Endothelial cell of umbilical vein (primary cell): Measurements from ENCODE around the gene ACHE. TPM values are rescaled to one million over a fixed set of nuclear protein-coding genes. Genes with fewer than 3 reads are reported as not detected.

Experiments used
- BruUV-seq: library from RNA; stranded (reverse); fragments of 400-500 nt; replicated peaks from 2 replicates; lab custom pipeline; 2021; lab: Mats Ljungman, UMichigan
- CTCF ChIA-PET: fragments of 300-600, 350-600 bp; sonication (Branson Sonifier 250); formaldehyde crosslinking; loops from one replicate; lab custom pipeline; 2021; ENCODE audit warnings: antibody characterized with exemption, inconsistent platforms; lab: Charles Lee
- POLR2A ChIA-PET: fragments of 300-600, 350-600 bp; sonication (Branson Sonifier 250); formaldehyde crosslinking; loops from one replicate; lab custom pipeline; 2021; ENCODE audit warnings: antibody characterized with exemption, inconsistent platforms; lab: Charles Lee
- DNase-seq: peaks from one replicate; pipeline ENCODE4 v3.0.0-alpha.2; 2011; ENCODE audit warnings: low read depth, low spot score
- FAIRE-seq: peaks from 2 replicates; lab custom pipeline; 2011; peaks lifted over from hg19 to GRCh38; lab: Jason Lieb, UNC
- H2AFZ ChIP-seq: 2 replicates; pipeline ENCODE4 v1.6.0; 2012; ENCODE audit warnings: low read depth, low read length, control low read depth, inconsistent platforms
- H3K27ac ChIP-seq: 2 replicates; pipeline ENCODE4 v1.5.1; 2011; ENCODE audit warnings: low read depth, mild to moderate bottlenecking, control low read depth, low read length, moderate library complexity; ENCODE audit not compliant: insufficient read depth
- H3K27me3 ChIP-seq, 2 experiments: 2 replicates each; pipeline versions ENCODE4 v1.6.0 to v1.6.1; 2011; ENCODE audit warnings: low read length in 2 of 2, mixed read lengths in 1 of 2; ENCODE audit not compliant: control insufficient read depth in 2 of 2, insufficient read depth in 2 of 2
- H3K36me3 ChIP-seq, 2 experiments: 2 replicates in 1 of 2; 3 replicates in 1 of 2; pipeline ENCODE4 v1.5.1; 2011; ENCODE audit warnings: low read length in 2 of 2, mild to moderate bottlenecking in 1 of 2, moderate library complexity in 1 of 2; ENCODE audit not compliant: control insufficient read depth in 2 of 2, insufficient read depth in 2 of 2; ENCODE audit errors: extremely low read depth in 1 of 2
- H3K4me1 ChIP-seq: 3 replicates; pipeline ENCODE4 v1.5.1; 2011; ENCODE audit warnings: mild to moderate bottlenecking, low read length; ENCODE audit not compliant: control insufficient read depth, insufficient read depth; ENCODE audit errors: extremely low read depth
- H3K4me2 ChIP-seq: 2 replicates; pipeline ENCODE4 v1.6.1; 2011; ENCODE audit warnings: low read length, control low read depth, mixed read lengths; ENCODE audit not compliant: insufficient read depth
- H3K4me3 ChIP-seq, 3 experiments: fragments of 200-600 bp in 1 of 3; sonication (generic), shearing (Covaris generic) in 1 of 3; replicated peaks in 1 of 3; 2 replicates each; pipeline ENCODE4 v1.5.1; 2011 to 2016; ENCODE audit warnings: control low read depth in 3 of 3, low read length in 3 of 3, mild to moderate bottlenecking in 2 of 3, inconsistent platforms in 1 of 3, low read depth in 1 of 3, moderate library complexity in 1 of 3; ENCODE audit not compliant: insufficient read depth in 1 of 3
- H3K79me2 ChIP-seq: 2 replicates; pipeline ENCODE4 v1.6.0; 2012; ENCODE audit warnings: low read length, inconsistent platforms; ENCODE audit not compliant: control insufficient read depth, insufficient read depth
- H3K9ac ChIP-seq: replicated peaks from 2 replicates; pipeline ENCODE3; 2011; ENCODE audit warnings: low read length, control low read depth; ENCODE audit not compliant: insufficient read depth; ENCODE audit errors: extremely low read depth
- H3K9me1 ChIP-seq: replicated peaks from 3 replicates; pipeline ENCODE4 v1.6.0; 2011; ENCODE audit warnings: mild to moderate bottlenecking, low read length; ENCODE audit not compliant: control insufficient read depth, insufficient read depth; ENCODE audit errors: extremely low read depth
- H3K9me3 ChIP-seq: replicated peaks from 2 replicates; pipeline ENCODE4 v1.5.1; 2012; ENCODE audit warnings: low read length, inconsistent platforms; ENCODE audit not compliant: control insufficient read depth, insufficient read depth
- H4K20me1 ChIP-seq: replicated peaks from 2 replicates; pipeline ENCODE3; 2011; ENCODE audit warnings: mild to moderate bottlenecking, low read length; ENCODE audit not compliant: control insufficient read depth, insufficient read depth; ENCODE audit errors: extremely low read depth
- EZH2 ChIP-seq: IDR thresholded peaks from 2 replicates; pipeline ENCODE4 v1.6.1; 2012; ENCODE audit warnings: borderline replicate concordance, low read depth, mild to moderate bottlenecking, moderate library complexity, low read length, inconsistent platforms; ENCODE audit not compliant: severe bottlenecking
- FOS ChIP-seq: IDR thresholded peaks from 2 replicates; pipeline ENCODE4 v1.6.1; 2011; ENCODE audit warnings: mild to moderate bottlenecking, low read length, moderate library complexity, borderline replicate concordance; ENCODE audit not compliant: insufficient read depth
- GATA2 ChIP-seq: IDR thresholded peaks from 2 replicates; pipeline ENCODE4 v1.7.0; 2011; ENCODE audit warnings: low read depth, mild to moderate bottlenecking, moderate library complexity, mixed read lengths, low read length; ENCODE audit not compliant: insufficient read length, insufficient read depth
- JUN ChIP-seq: IDR thresholded peaks from 2 replicates; pipeline ENCODE4 v1.6.1; 2011; ENCODE audit warnings: borderline replicate concordance, low read depth; ENCODE audit not compliant: insufficient read length, insufficient read depth
- MAX ChIP-seq: IDR thresholded peaks from 2 replicates; pipeline ENCODE4 v1.6.1; 2011; ENCODE audit not compliant: insufficient read depth, insufficient read length
- MYC ChIP-seq: IDR thresholded peaks from one replicate; pipeline ENCODE4 v1.6.1; 2011; ENCODE audit warnings: mild to moderate bottlenecking, low read depth, low read length
- POLR2A ChIP-seq: IDR thresholded peaks from 2 replicates; pipeline ENCODE4 v1.6.1; 2012; ENCODE audit warnings: low read depth, mild to moderate bottlenecking, control low read depth, low read length
- POLR2AphosphoS5 ChIP-seq: IDR thresholded peaks from 2 replicates; pipeline ENCODE4 v1.6.1; 2012; ENCODE audit warnings: low read depth, mild to moderate bottlenecking, control low read depth, low read length, moderate library complexity; ENCODE audit not compliant: insufficient read depth
- dilution Hi-C: fragments of 300-500 bp; cut with MboI; formaldehyde crosslinking; loops from one replicate; pipeline ENCODE4 v1.15.0; 2019; ENCODE audit warnings: low sequenced_read_pairs; ENCODE audit not compliant: extremely low pct_ligation_motif_present
- intact Hi-C: fragments of 100-400 bp; cut with micrococcal nuclease; formaldehyde crosslinking; loops from one replicate; pipeline ENCODE4 v1.10.0; 2022
- polyA plus RNA-seq, 4 experiments: library from polyadenylated mRNA; depleted of rRNA in 3 of 4; stranded (reverse) in 3 of 4; unstranded in 1 of 4; fragments of >200 nt; gene quantifications; 2 replicates each; pipeline versions ENCODE4 v1.2.1 to v1.2.3, GENCODE V29; 2011 to 2012; ENCODE audit warnings: missing spikeins in 1 of 4
- total RNA-seq: library from RNA; stranded (reverse); gene quantifications from 2 replicates; pipeline ENCODE4 v1.2.3, GENCODE V29; 2021
- TF ChIP-seq, protein P1 (sequence below), 2 donors: IDR thresholded peaks; 1 replicate in 1 of 2; 2 replicates in 1 of 2; pipeline ENCODE4 v1.5.1; 2011; ENCODE audit warnings: low read length in 2 of 2, mild to moderate bottlenecking in 2 of 2, moderate library complexity in 2 of 2, control low read depth in 1 of 2, inconsistent platforms in 1 of 2, low read depth in 1 of 2; ENCODE audit not compliant: insufficient read depth in 1 of 2; ENCODE audit errors: extremely low read depth in 1 of 2

Gene ACHE
- total and polyA plus RNA-seq, 2 donors (not counting 3 experiments of a cell fraction or from before 2014, with no cell fraction given), result 0.18 to 0.28 TPM

GRCh38 chr7:100882785-100883526, 12.7 kb downstream of the ACHE start:
- no peak for TF ChIP-seq MAX
- TF ChIP-seq EZH2, result no peak
- TF ChIP-seq JUN, result no peak
- TF ChIP-seq GATA2, result no peak
- TF ChIP-seq POLR2A, result no peak
- TF ChIP-seq, protein P1, sequence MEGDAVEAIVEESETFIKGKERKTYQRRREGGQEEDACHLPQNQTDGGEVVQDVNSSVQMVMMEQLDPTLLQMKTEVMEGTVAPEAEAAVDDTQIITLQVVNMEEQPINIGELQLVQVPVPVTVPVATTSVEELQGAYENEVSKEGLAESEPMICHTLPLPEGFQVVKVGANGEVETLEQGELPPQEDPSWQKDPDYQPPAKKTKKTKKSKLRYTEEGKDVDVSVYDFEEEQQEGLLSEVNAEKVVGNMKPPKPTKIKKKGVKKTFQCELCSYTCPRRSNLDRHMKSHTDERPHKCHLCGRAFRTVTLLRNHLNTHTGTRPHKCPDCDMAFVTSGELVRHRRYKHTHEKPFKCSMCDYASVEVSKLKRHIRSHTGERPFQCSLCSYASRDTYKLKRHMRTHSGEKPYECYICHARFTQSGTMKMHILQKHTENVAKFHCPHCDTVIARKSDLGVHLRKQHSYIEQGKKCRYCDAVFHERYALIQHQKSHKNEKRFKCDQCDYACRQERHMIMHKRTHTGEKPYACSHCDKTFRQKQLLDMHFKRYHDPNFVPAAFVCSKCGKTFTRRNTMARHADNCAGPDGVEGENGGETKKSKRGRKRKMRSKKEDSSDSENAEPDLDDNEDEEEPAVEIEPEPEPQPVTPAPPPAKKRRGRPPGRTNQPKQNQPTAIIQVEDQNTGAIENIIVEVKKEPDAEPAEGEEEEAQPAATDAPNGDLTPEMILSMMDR (IDR thresholded peaks at IDR 0.05; ENCODE audit: extremely low read depth in 1 of 2, insufficient read depth in 1 of 2, low read depth in 1 of 2, low read length in 2 of 2), result no peak
- TF ChIP-seq FOS, result no peak
- no peak for TF ChIP-seq MYC
- no peak for TF ChIP-seq POLR2AphosphoS5
- ChIA-PET CTCF (interaction anchor here (0.9 to 1.0 kb wide), 2 partner anchors 8 to 84 kb away, joined by 3 read pairs; partner anchors contain the start of gene SRRT), POLR2A (no interaction called here)
- Histone ChIP-seq H4K20me1 (no peaks in the 10 kb centered on the region), H3K4me1 (peaks cover 14% of the 10 kb centered on the region), H2AFZ (no peak overlapping the region), H3K27ac (no peak overlapping the region), H3K79me2 (peaks cover 40% of the 10 kb centered on the region), H3K9me1 (no peaks in the 10 kb centered on the region), H3K9me3 (no peaks in the 10 kb centered on the region), H3K9ac (no peak overlapping the region), H3K27me3 (no peaks in the 10 kb centered on the region), H3K4me2 (no peak overlapping the region), H3K36me3 (peaks cover 27 to 64% of the 10 kb centered on the region in 2 experiments), H3K4me3 (no peak overlapping the region)
- dilution Hi-C loops, result no loop called here
- DNase-seq (no peak), FAIRE-seq (no peak)
- intact Hi-C loops, result no loop called here
- no TSS peak for BruUV-seq
